Vagina (tissue), 2 donors: ENCODE results near the gene KCNMB4.

ENCODE experiments used
- CTCF ChIP-seq, 3 experiments: fragments of 450-650 bp in 2 of 3; fragments of 200-600 bp in 1 of 3; sonication (generic) in 1 of 3; IDR thresholded peaks; one replicate each; pipeline ENCODE4 v1.5.1; 2017 to 2019; ENCODE audit warnings: antibody characterized with exemption in 3 of 3, mild to moderate bottlenecking in 2 of 3, moderate library complexity in 2 of 3
- POLR2A ChIP-seq, 2 donors: fragments of 450-650 bp; IDR thresholded peaks; one replicate each; pipeline ENCODE4 v1.6.1; 2017; ENCODE audit warnings: antibody characterized with exemption in 2 of 2, mild to moderate bottlenecking in 2 of 2, moderate library complexity in 2 of 2

- no peak for TF ChIP-seq CTCF (IDR thresholded peaks at IDR 0.05)
- TF ChIP-seq POLR2A (IDR thresholded peaks at IDR 0.05), result no peak
These were observed 77.1 kb downstream of the KCNMB4 start for GRCh38 chr12:70443062-70443673.
